SKM-1 treated with dmso at 0.1 percent for 144 hours (cell line): ENCODE data around the gene EXOC7.
"Not testable (repeated sequence)": the region's sequence is repeated elsewhere in the genome, so short reads cannot be mapped to it uniquely, and the experiment has no call there.

Experiments used
- DNase-seq: peaks from one replicate; lab custom pipeline; 2025; ENCODE audit not compliant: unreplicated experiment; lab: John Stamatoyannopoulos, UW

Gene EXOC7

GRCh38 chr17:76044475-76045007 is 59.0 kb downstream of the EXOC7 start:
- not testable (repeated sequence) for DNase-seq

- DNase-seq: not testable (repeated sequence)
Measured at GRCh38 chr17:76042868-76043267, 60.7 kb downstream of the EXOC7 start.

GRCh38 chr17:76040376-76040775 is 63.2 kb downstream of the EXOC7 start:
- no peak for DNase-seq

- DNase-seq: no peak
Measured at GRCh38 chr17:76039121-76039520, 64.5 kb downstream of the EXOC7 start.

- DNase-seq: no peak
Measured at GRCh38 chr17:76038050-76038449, 65.5 kb downstream of the EXOC7 start.

GRCh38 chr17:76036497-76037261 is 66.9 kb downstream of the EXOC7 start:
- DNase-seq: no peak

- no peak for DNase-seq
Measured at GRCh38 chr17:76034428-76035350, 68.9 kb downstream of the EXOC7 start.

- no peak for DNase-seq
Measured at GRCh38 chr17:76033139-76033538, 70.4 kb downstream of the EXOC7 start.

GRCh38 chr17:76032780-76033108 is 70.8 kb downstream of the EXOC7 start:
- no peak for DNase-seq

GRCh38 chr17:76032073-76032779 is 71.4 kb downstream of the EXOC7 start:
- no peak for DNase-seq
